ENCODE data around the gene ALDH3B2.
"Not testable (repeated sequence)": the region's sequence is repeated elsewhere in the genome, so short reads cannot be mapped to it uniquely, and the experiment has no call there.

Gene ALDH3B2, protein sequence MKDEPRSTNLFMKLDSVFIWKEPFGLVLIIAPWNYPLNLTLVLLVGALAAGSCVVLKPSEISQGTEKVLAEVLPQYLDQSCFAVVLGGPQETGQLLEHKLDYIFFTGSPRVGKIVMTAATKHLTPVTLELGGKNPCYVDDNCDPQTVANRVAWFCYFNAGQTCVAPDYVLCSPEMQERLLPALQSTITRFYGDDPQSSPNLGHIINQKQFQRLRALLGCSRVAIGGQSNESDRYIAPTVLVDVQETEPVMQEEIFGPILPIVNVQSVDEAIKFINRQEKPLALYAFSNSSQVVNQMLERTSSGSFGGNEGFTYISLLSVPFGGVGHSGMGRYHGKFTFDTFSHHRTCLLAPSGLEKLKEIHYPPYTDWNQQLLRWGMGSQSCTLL

DNA sequence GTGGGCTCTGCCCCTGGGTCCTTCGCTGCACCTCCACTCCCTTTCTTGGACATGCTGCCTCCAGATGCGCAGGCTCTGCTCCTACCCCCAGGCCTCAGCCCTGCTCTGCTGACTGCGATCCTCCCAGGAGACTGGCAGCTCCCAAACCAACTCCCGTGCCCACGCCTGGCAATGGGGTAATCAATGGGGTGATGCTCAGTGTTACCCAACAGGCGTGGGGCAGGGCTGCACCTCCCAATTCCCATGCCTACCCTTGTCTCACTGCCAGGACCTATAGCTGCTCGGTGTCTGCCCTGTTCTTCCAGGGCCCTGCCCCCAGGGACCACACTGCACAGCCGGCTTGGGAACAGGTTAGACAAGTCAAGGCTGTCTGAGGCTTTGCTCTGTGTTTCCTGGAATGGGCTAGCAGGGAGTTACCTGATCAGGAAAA is at the start of gene ALDH3B2:
TSS of gene ALDH3B2 (minus strand) at position 182 of the 430 bp plus-strand sequence. CDS start 7,688 bp downstream, outside the sequence.
- peak within 1 kb of the TSS; percentile 92 for H3K27ac ChIP-seq
- TF ChIP-seq ZFX (IDR thresholded peaks at IDR 0.05) = peak; percentile 74; the same call in 1 of the 2 replicates
- TF ChIP-seq, protein P1, sequence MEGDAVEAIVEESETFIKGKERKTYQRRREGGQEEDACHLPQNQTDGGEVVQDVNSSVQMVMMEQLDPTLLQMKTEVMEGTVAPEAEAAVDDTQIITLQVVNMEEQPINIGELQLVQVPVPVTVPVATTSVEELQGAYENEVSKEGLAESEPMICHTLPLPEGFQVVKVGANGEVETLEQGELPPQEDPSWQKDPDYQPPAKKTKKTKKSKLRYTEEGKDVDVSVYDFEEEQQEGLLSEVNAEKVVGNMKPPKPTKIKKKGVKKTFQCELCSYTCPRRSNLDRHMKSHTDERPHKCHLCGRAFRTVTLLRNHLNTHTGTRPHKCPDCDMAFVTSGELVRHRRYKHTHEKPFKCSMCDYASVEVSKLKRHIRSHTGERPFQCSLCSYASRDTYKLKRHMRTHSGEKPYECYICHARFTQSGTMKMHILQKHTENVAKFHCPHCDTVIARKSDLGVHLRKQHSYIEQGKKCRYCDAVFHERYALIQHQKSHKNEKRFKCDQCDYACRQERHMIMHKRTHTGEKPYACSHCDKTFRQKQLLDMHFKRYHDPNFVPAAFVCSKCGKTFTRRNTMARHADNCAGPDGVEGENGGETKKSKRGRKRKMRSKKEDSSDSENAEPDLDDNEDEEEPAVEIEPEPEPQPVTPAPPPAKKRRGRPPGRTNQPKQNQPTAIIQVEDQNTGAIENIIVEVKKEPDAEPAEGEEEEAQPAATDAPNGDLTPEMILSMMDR (conservative IDR thresholded peaks at IDR 0.05) = no peak

DNA sequence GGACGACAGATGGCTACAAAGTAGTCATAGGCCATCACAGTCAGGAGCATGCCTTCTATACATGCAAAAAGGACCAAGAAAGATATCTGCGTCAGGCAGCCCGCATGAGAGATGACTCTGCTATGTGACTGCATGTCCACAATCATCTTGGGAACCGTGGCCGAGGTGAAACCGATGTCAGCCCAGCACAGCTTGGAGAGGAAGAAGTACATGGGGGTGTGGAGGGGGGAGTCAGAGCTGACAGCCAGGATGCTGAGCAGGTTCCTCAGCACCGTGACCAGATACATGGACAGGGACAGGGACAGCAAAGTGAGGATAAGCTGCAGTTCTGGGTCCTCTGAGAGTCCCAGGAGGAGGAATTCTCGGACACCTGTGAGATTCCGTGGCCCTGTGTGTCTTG is 48.6 kb upstream of the ALDH3B2 start:
- H3K27ac ChIP-seq = not testable (repeated sequence)

DNA sequence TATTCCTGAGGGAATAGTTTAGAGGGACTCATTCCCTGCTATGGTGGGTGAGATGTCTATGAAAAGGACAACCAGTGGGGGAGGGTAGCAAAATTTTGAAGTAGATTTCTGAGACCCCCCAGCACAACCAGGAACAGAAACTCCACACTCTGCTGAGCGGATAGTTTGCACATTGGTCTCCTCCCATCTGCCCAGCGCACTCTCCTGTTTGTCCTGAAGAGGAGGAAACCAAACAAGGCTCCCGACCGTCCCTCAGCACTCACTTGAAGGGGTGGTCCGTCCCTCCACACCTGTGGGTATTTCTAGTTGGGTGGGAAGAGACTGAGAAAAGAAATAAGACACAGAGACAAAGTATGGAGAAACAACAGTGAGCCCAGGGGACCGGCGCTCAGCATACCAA is 41.8 kb upstream of the ALDH3B2 start:
- H3K27ac ChIP-seq = not testable (repeated sequence)

DNA sequence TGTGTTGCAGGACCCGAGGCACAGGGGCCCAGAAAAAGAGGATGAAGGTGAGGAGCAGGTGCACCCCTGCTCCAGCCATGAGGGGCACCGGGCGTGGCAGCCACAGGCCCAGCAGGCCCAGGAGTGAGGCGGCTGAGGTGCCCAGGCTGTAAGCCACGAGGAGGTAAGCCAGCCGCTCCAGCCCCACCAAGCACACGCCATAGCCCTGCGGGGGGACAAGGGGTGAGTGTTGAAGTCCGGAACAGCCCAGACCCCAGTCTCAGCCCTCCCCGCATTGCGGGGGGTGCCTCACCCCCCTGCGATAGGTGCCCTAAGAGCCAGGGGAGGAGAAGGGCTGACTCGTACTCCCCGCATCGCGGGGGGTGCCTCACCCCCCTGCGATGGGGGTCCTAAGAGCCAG is 41.4 kb upstream of the ALDH3B2 start:
- H3K27ac ChIP-seq = not testable (repeated sequence)

DNA sequence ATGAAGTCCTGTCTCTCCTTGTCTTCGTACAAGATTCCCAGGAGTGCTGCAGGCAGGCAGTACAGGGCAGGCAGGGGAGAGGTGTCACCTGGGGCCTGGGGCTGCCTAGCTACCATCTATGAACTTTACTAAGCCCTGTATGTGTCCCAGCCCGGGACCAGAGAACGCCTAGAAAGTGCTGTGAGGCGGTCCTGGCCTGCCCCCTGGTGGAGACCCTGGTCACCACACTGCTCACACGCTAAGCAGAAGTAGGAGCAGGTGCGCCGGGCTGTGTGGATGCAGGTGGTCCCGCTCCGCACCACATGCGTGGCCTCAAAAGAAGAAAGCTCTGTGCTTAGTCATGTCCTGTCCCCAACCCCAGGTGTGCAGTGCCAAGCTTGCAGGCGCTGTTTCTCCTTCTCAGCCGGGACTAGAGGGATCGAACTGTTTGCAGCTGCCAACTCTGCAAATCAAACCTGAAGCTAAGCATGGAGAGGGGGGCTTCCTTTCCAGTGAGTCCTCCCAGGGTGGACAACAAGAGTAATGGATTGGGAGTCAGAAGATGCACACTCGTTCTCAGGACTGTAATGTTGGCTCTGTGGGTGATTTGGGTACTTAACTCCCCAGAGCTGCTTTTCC is 39.6 kb upstream of the ALDH3B2 start:
- TF ChIP-seq, protein P1 (conservative IDR thresholded peaks at IDR 0.05) = peak; percentile 78
- H3K27ac ChIP-seq = not testable (repeated sequence)

DNA sequence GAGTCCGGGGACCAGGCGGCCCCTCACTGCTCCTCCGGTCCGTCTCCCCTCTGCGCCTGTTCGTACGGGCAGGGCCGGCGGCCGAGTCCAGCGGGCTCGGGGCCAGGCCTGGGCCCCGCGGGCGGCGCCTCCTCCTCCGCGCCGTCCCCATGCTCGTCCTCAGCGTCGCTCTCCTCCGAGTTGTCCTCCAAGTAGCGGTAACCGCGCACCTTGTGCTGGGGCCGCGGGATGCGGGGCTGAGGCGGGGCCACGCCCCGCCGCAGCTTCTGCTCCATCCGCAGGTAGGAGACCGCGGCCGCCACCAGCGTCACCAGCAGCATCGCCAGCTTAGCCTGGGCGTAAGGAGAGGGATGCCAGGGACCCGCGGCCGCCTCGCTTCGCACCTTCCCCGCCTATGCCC is 37.3 kb upstream of the ALDH3B2 start:
- not testable (repeated sequence) for H3K27ac ChIP-seq

DNA sequence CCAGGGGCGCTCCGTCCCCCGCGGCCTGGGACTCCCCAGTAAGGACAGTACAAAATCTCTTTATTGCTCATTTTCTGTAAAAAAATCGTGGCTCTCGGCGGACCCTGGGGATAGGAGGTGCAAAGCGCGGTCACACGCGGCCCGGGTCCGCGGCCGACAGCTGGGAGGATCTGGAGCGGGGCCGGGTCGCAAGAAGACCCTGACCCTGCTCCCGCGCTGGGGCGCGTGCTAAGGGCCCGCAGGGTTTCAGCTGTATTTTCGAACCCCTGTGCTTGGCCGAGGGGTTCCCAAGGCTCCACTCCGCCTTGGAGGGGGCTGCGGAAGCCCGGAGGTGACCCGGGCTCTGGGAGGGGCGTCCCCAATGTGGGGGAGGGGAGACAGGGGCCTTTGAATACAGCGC is 36.8 kb upstream of the ALDH3B2 start:
- H3K27ac ChIP-seq = not testable (repeated sequence)

DNA sequence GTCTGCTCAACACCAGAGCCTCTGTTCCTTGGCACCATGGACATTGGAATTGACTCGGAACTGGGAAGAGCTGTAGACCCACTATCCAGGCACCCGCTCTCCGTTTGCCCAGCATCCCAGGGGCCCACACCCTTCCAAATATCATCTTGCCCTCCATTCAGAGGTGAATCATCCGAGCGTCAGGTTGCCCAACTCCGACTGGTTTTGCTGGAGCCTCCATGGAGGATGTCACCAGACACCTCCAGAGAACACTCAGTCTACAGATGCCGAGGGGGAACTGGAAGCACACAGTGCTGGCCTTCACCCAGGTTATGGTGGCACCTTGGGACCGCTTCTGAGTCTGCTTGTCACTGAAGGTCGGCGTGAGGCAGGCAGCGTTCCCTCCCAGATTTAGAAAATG is 35.4 kb upstream of the ALDH3B2 start:
- H3K27ac ChIP-seq = not testable (repeated sequence)

DNA sequence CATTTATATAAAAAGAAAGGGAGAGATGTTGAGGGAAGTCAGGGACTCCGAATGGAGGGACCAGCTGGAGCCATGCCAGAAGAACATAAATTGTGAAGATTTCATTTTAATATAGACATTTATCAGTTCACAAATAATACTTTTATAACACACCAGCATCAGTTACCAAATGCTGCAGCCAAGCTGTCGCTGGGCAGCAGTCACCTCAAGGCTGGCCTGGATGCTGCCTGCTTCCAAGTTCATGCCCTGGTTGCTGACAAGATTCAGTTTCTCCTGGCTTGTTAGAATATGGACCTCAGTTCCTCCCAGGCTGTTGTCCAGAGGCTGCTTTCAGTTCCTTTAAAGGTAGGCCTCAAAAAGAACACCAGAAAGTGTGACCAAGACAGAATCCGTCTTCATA is 30.8 kb upstream of the ALDH3B2 start:
- TF ChIP-seq, protein P1 (conservative IDR thresholded peaks at IDR 0.05) = no peak
- TF ChIP-seq ZFX (IDR thresholded peaks at IDR 0.05) = no peak
- H3K27ac ChIP-seq = no peak overlapping the region

DNA sequence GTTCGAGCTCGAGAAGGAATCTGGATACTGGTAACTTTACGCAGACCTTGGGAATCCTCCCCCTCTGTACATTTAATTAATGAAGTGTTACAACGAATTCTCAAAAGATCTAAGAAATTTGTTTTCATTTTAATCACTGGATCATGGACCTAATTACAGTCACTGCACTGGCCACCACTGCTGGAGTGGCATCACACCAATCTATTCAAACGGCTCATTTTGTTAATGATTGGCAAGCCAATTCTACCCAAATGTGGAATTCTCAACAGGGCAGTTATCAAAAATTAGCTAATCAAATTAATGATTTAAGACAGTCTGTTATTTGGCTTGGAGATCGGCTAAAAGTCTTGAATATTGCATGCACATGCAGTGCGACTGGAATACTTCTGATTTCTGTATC is 30.1 kb upstream of the ALDH3B2 start:
- H3K27ac ChIP-seq = no peak overlapping the region
- no peak for TF ChIP-seq ZFX (IDR thresholded peaks at IDR 0.05)
- TF ChIP-seq, protein P1 (conservative IDR thresholded peaks at IDR 0.05) = no peak

DNA sequence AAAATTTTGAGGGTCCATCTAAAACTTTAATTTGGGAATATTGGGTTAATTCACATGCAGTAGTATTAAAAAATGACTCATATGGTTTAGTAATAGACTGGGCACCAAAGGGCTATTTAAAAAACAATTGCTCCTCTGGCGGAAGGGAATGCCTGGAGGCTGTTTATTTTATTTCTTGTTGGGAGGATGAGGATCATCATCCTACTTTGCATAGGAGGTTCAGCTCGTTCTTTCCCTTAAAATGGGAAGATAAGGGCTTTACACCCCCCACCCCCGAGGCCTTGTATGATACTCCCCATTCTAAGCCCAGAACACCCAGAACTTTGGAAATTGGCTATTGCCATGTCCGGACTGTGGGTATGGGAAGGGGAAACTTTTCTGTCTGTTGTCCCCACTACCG is 29.3 kb upstream of the ALDH3B2 start:
- not testable (repeated sequence) for H3K27ac ChIP-seq

Measured in C4-2B (cell line).